ENCODE results near the gene RNASE12.

RNASE12 gene

GRCh38 chr14:20564501-20564997 is 26.6 kb downstream of the RNASE12 start:
- Histone ChIP-seq H3K4me1 (ENCODE audit: control insufficient read depth in 5 of 5, insufficient read depth in 5 of 5, low read length in 5 of 5) (no peaks in the 10 kb centered on the region), H3K27ac (ENCODE audit: low read depth, low read length) (no peak overlapping the region), H3K36me3 (ENCODE audit: control insufficient read depth in 5 of 5, insufficient read depth in 5 of 5, low read length in 5 of 5) (no peaks in the 10 kb centered on the region), H3K4me3 (ENCODE audit: low read depth in 1 of 5, low read length in 5 of 5) (no peak overlapping the region), H3K9me3 (ENCODE audit: control insufficient read depth in 5 of 5, low read length in 5 of 5) (peaks cover 4 to 18% (median 15%) of the 10 kb centered on the region in 5 donors), H3K9ac (ENCODE audit: low read length in 5 of 5) (no peak overlapping the region), H3K27me3 (ENCODE audit: control insufficient read depth in 5 of 5, insufficient read depth in 4 of 5, low read length in 5 of 5) (no peaks in the 10 kb centered on the region)

DNA sequence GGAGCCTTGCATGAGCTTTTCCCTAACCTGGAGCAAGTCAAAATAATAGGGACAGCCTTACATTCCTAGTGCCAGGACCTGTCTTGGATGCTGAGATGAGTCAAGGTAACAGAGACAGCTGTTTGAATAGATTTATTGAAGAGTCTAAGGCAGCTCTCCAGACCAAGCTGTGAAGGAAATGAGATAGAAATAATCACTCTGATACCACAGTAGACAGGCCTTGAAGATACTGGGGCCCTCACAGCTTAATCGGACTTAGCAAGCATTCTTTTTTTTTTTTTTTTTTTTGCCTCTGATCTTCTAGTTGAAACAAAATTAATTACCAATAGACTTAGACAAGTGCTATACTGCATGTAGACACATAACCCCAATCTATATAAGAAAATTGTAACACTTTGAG is 27.2 kb downstream of the RNASE12 start:
- H3K27ac ChIP-seq (ENCODE audit: low read depth, low read length) = no peak overlapping the region
- no peak overlapping the region for H3K4me3 ChIP-seq (ENCODE audit: low read depth in 1 of 5, low read length in 5 of 5)
- peaks cover 0 to 12% (median 9%) of the 10 kb centered on the region in 5 donors for H3K9me3 ChIP-seq (ENCODE audit: control insufficient read depth in 5 of 5, low read length in 5 of 5)
- no peaks in the 10 kb centered on the region for H3K36me3 ChIP-seq (ENCODE audit: control insufficient read depth in 5 of 5, insufficient read depth in 5 of 5, low read length in 5 of 5)
- no peaks in the 10 kb centered on the region for H3K4me1 ChIP-seq (ENCODE audit: control insufficient read depth in 5 of 5, insufficient read depth in 5 of 5, low read length in 5 of 5)
- H3K27me3 ChIP-seq (ENCODE audit: control insufficient read depth in 5 of 5, insufficient read depth in 4 of 5, low read length in 5 of 5) = no peaks in the 10 kb centered on the region
- no peak overlapping the region for H3K9ac ChIP-seq (ENCODE audit: low read length in 5 of 5)

GRCh38 chr14:20560961-20561360 is 30.2 kb downstream of the RNASE12 start, which contains the start of gene RNASE9:
Gene RNASE9, minus strand, starts transcription at chr14:20561047.
- no peak within 1 kb of the TSS for H3K4me3 ChIP-seq (ENCODE audit: low read depth in 1 of 5, low read length in 5 of 5)
- no peak within 1 kb of the TSS for H3K9ac ChIP-seq (ENCODE audit: low read length in 5 of 5)

DNA sequence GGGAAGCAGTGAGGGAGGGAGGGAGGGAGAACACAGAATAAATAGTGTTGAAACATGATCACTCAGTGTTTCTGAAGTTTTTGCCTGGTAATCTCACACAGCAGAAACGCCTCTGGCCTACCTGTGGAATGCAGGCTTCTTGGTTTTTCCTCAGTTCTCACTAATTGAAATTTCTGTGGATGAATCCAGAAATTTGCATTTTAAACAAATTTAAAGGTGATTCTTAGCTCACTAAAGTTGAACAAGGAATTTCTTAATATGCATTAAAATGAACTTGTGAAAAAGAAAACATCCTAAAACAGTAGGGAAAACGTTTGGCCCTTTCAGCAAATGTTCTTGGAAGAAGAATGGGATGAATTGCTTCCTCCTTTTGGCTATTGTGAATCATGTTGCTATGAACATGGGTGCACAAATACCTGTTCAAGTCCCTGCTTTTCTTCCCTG is 31.7 kb downstream of the RNASE12 start:
- Histone ChIP-seq H3K36me3 (ENCODE audit: control insufficient read depth in 5 of 5, insufficient read depth in 5 of 5, low read length in 5 of 5) (no peaks in the 10 kb centered on the region), H3K27ac (ENCODE audit: low read depth, low read length) (no peak overlapping the region), H3K27me3 (ENCODE audit: control insufficient read depth in 5 of 5, insufficient read depth in 4 of 5, low read length in 5 of 5) (no peaks in the 10 kb centered on the region), H3K9me3 (ENCODE audit: control insufficient read depth in 5 of 5, low read length in 5 of 5) (no peaks in the 10 kb centered on the region), H3K4me3 (ENCODE audit: low read depth in 1 of 5, low read length in 5 of 5) (no peak overlapping the region), H3K9ac (ENCODE audit: low read length in 5 of 5) (no peak overlapping the region), H3K4me1 (ENCODE audit: control insufficient read depth in 5 of 5, insufficient read depth in 5 of 5, low read length in 5 of 5) (peaks cover 0 to 15% (median 8%) of the 10 kb centered on the region in 5 donors)

More at GRCh38 chr14:20560961-20561360, 30.2 kb downstream of the RNASE12 start, which contains the start of gene RNASE9:
- H3K27ac ChIP-seq (ENCODE audit: low read depth, low read length) = no peak within 1 kb of the TSS
- no peaks in the 10 kb centered on the region for H3K36me3 ChIP-seq (ENCODE audit: control insufficient read depth in 5 of 5, insufficient read depth in 5 of 5, low read length in 5 of 5)
- no peaks in the 10 kb centered on the region for H3K27me3 ChIP-seq (ENCODE audit: control insufficient read depth in 5 of 5, insufficient read depth in 4 of 5, low read length in 5 of 5)
- H3K9me3 ChIP-seq (ENCODE audit: control insufficient read depth in 5 of 5, low read length in 5 of 5) = no peaks in the 10 kb centered on the region
- peaks cover 0 to 9% (median 4%) of the 10 kb centered on the region in 5 donors for H3K4me1 ChIP-seq (ENCODE audit: control insufficient read depth in 5 of 5, insufficient read depth in 5 of 5, low read length in 5 of 5)

GRCh38 chr14:20557212-20557542 is 34.0 kb downstream of the RNASE12 start:
- Histone ChIP-seq H3K27me3 (ENCODE audit: control insufficient read depth in 5 of 5, insufficient read depth in 4 of 5, low read length in 5 of 5) (no peaks in the 10 kb centered on the region), H3K4me3 (ENCODE audit: low read depth in 1 of 5, low read length in 5 of 5) (no peak overlapping the region), H3K9ac (ENCODE audit: low read length in 5 of 5) (no peak overlapping the region), H3K36me3 (ENCODE audit: control insufficient read depth in 5 of 5, insufficient read depth in 5 of 5, low read length in 5 of 5) (no peaks in the 10 kb centered on the region), H3K27ac (ENCODE audit: low read depth, low read length) (no peak overlapping the region), H3K4me1 (ENCODE audit: control insufficient read depth in 5 of 5, insufficient read depth in 5 of 5, low read length in 5 of 5) (peaks cover 0 to 15% (median 8%) of the 10 kb centered on the region in 5 donors), H3K9me3 (ENCODE audit: control insufficient read depth in 5 of 5, low read length in 5 of 5) (no peaks in the 10 kb centered on the region)

- Histone ChIP-seq H3K4me1 (ENCODE audit: control insufficient read depth in 5 of 5, insufficient read depth in 5 of 5, low read length in 5 of 5) (peaks cover 0 to 15% (median 8%) of the 10 kb centered on the region in 5 donors), H3K9ac (ENCODE audit: low read length in 5 of 5) (no peak overlapping the region), H3K4me3 (ENCODE audit: low read depth in 1 of 5, low read length in 5 of 5) (no peak overlapping the region), H3K9me3 (ENCODE audit: control insufficient read depth in 5 of 5, low read length in 5 of 5) (no peaks in the 10 kb centered on the region), H3K27me3 (ENCODE audit: control insufficient read depth in 5 of 5, insufficient read depth in 4 of 5, low read length in 5 of 5) (no peaks in the 10 kb centered on the region), H3K36me3 (ENCODE audit: control insufficient read depth in 5 of 5, insufficient read depth in 5 of 5, low read length in 5 of 5) (no peaks in the 10 kb centered on the region), H3K27ac (ENCODE audit: low read depth, low read length) (peak overlapping the region; percentile 82)
Measured at GRCh38 chr14:20556500-20557211, 34.5 kb downstream of the RNASE12 start.

DNA sequence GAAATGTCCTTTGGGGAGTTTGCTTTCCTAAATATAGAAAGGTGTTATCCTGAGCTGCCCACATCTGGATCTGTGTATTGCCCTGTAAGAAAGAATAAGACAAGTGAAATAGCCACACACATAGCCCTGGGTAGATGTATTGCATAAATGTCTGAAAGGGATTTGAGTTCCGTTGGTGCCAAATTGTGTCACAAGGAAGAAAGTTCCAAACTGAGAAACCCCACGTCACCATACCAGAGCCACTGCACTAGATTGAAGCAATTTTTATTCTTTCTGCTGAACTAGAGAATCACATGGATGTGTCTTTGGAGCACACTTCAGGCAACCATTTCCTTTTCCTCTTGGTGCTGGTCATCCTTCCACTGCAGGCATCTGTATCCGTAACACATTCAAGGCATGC is 35.3 kb downstream of the RNASE12 start:
- Histone ChIP-seq H3K27me3 (ENCODE audit: control insufficient read depth in 5 of 5, insufficient read depth in 4 of 5, low read length in 5 of 5) (no peaks in the 10 kb centered on the region), H3K4me1 (ENCODE audit: control insufficient read depth in 5 of 5, insufficient read depth in 5 of 5, low read length in 5 of 5) (peaks cover 0 to 15% (median 8%) of the 10 kb centered on the region in 5 donors), H3K9me3 (ENCODE audit: control insufficient read depth in 5 of 5, low read length in 5 of 5) (no peaks in the 10 kb centered on the region), H3K36me3 (ENCODE audit: control insufficient read depth in 5 of 5, insufficient read depth in 5 of 5, low read length in 5 of 5) (no peaks in the 10 kb centered on the region), H3K9ac (ENCODE audit: low read length in 5 of 5) (no peak overlapping the region), H3K4me3 (ENCODE audit: low read depth in 1 of 5, low read length in 5 of 5) (no peak overlapping the region), H3K27ac (ENCODE audit: low read depth, low read length) (peak overlapping the region; percentile 82)

DNA sequence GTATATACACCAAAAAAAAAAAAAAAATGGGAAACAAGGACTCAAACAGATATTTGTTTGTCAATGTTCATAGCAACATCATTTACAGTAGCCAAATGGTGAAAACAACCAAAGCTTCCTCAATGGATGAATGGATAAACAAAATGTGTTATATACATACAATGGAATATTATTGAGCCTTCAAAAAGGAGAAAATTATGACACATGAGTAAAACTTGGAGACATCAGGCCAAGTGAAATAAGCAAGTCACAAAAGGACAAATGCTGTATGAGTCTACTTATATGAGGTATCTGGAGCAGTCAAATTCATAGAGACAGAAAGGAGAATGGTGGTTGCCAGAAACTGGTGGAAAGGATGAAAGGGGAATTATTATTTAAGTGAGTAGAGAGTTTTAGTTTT is 38.2 kb downstream of the RNASE12 start:
- H3K9ac ChIP-seq (ENCODE audit: low read length in 5 of 5) = no peak overlapping the region
- H3K27me3 ChIP-seq (ENCODE audit: control insufficient read depth in 5 of 5, insufficient read depth in 4 of 5, low read length in 5 of 5) = no peaks in the 10 kb centered on the region
- no peaks in the 10 kb centered on the region for H3K36me3 ChIP-seq (ENCODE audit: control insufficient read depth in 5 of 5, insufficient read depth in 5 of 5, low read length in 5 of 5)
- H3K9me3 ChIP-seq (ENCODE audit: control insufficient read depth in 5 of 5, low read length in 5 of 5) = no peaks in the 10 kb centered on the region
- H3K4me3 ChIP-seq (ENCODE audit: low read depth in 1 of 5, low read length in 5 of 5) = no peak overlapping the region
- H3K27ac ChIP-seq (ENCODE audit: low read depth, low read length) = no peak overlapping the region
- peaks cover 0 to 15% (median 8%) of the 10 kb centered on the region in 5 donors for H3K4me1 ChIP-seq (ENCODE audit: control insufficient read depth in 5 of 5, insufficient read depth in 5 of 5, low read length in 5 of 5)

- H3K27me3 ChIP-seq (ENCODE audit: control insufficient read depth in 5 of 5, insufficient read depth in 4 of 5, low read length in 5 of 5) = no peaks in the 10 kb centered on the region
- peaks cover 0 to 12% (median 8%) of the 10 kb centered on the region in 5 donors for H3K4me1 ChIP-seq (ENCODE audit: control insufficient read depth in 5 of 5, insufficient read depth in 5 of 5, low read length in 5 of 5)
- H3K9me3 ChIP-seq (ENCODE audit: control insufficient read depth in 5 of 5, low read length in 5 of 5) = no peaks in the 10 kb centered on the region
- no peak overlapping the region for H3K4me3 ChIP-seq (ENCODE audit: low read depth in 1 of 5, low read length in 5 of 5)
- no peak overlapping the region for H3K27ac ChIP-seq (ENCODE audit: low read depth, low read length)
- no peaks in the 10 kb centered on the region for H3K36me3 ChIP-seq (ENCODE audit: control insufficient read depth in 5 of 5, insufficient read depth in 5 of 5, low read length in 5 of 5)
- no peak overlapping the region for H3K9ac ChIP-seq (ENCODE audit: low read length in 5 of 5)
Measured at GRCh38 chr14:20551606-20552005, 39.6 kb downstream of the RNASE12 start.

GRCh38 chr14:20550926-20551325 is 40.2 kb downstream of the RNASE12 start:
- Histone ChIP-seq H3K4me3 (ENCODE audit: low read depth in 1 of 5, low read length in 5 of 5) (no peak overlapping the region), H3K36me3 (ENCODE audit: control insufficient read depth in 5 of 5, insufficient read depth in 5 of 5, low read length in 5 of 5) (no peaks in the 10 kb centered on the region), H3K9me3 (ENCODE audit: control insufficient read depth in 5 of 5, low read length in 5 of 5) (no peaks in the 10 kb centered on the region), H3K27ac (ENCODE audit: low read depth, low read length) (no peak overlapping the region), H3K4me1 (ENCODE audit: control insufficient read depth in 5 of 5, insufficient read depth in 5 of 5, low read length in 5 of 5) (peaks cover 0 to 5% (median 3%) of the 10 kb centered on the region in 5 donors), H3K9ac (ENCODE audit: low read length in 5 of 5) (no peak overlapping the region), H3K27me3 (ENCODE audit: control insufficient read depth in 5 of 5, insufficient read depth in 4 of 5, low read length in 5 of 5) (no peaks in the 10 kb centered on the region)

Data from subcutaneous abdominal adipose tissue (tissue), 5 donors.